NCI-H345 (cell line): ENCODE measurements around the gene UBXN1.

Experiments
- DNase-seq: peaks from one replicate; lab custom pipeline; 2025; lab: John Stamatoyannopoulos, UW

UBXN1 gene, protein sequence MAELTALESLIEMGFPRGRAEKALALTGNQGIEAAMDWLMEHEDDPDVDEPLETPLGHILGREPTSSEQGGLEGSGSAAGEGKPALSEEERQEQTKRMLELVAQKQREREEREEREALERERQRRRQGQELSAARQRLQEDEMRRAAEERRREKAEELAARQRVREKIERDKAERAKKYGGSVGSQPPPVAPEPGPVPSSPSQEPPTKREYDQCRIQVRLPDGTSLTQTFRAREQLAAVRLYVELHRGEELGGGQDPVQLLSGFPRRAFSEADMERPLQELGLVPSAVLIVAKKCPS

DNA sequence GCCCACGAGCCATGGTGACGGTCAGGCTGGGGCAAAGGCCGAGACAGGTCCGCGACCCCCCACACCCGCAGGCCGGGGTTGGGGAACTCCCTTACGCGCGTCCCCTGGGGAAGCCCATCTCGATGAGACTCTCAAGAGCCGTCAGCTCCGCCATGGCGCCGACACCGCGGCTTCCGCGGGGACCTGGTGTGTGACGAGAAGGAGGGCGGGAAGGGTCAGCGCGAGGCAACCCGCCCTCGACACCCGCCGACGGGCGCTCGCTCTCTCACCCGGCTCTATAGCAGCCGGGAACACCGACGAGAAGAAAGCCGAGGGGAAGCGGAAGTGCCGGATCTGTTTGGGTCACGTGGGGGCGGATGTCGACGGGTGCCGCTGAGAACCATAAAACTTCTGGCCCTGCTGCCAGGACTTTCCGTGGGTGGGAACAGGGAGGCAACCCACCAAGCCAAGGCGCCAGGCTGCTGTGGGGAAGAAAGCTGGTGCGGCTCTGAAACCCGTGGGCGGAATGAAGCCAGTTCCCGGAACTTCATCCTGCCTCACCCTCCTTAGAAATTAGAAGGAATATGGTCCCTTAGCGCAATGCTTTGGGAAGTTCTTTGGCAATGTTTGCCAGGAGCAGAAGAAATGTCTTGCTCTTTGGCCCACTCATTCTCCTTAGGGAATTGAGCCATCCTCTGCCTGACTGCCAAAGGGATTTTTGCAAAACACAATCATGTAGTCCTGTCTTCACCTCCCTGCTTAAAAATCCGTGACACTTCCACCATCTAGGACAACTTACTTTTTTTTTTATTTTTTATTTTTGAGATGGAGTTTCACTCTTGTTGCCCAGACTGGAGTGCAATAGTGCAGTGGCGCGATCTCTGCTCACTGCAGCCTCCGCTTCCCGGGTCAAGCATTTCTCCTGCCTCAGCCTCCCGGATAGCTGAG is at the start of gene UBXN1:
UBXN1 (minus strand) TSS at position 304 of the 927 bp plus-strand sequence; CDS start at position 154, 150 bp downstream.
- DNase-seq: peak; percentile 89

DNA sequence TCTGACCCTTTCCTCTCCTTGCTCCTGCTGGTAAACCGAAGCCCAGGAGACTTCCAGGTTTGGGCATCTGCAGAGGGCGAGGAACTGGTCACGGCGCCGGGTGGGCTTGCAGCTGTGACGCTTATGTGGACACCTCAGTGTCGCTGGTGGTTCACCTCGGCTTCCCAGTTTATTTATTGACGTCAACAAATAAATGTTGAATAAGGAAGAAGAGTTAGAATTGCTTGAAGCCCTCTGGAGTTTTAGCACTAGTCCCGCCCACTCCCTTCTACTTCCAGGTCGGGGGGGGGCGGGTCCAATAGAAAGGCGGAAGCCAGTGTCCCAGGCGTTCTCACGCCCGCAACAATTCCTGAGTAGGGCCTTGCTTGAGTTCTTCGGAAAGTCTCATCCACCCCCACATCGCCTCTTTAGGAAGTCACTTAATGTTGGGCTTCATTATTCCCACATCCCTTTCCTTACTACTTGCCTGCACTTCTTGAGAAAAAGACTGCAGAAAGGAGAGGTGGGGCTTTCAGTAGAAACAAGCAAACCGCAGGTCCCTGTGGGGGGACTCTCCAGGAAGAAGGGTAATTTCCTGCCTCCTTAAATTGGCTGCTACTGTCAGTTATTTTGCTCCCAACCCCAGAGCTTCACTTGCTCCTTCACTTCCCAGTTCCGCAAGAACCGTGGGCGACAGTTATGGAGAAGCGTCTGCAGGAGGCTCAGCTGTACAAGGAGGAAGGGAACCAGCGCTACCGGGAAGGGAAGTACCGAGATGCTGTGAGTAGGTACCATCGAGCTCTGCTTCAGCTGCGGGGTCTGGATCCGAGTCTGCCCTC is 49.5 kb upstream of the UBXN1 start, which contains the start of gene TTC9C:
TTC9C (plus strand) TSS at position 316 of the 818 bp plus-strand sequence; CDS start at position 679, 363 bp downstream.
- DNase-seq: peak; percentile 88

DNA sequence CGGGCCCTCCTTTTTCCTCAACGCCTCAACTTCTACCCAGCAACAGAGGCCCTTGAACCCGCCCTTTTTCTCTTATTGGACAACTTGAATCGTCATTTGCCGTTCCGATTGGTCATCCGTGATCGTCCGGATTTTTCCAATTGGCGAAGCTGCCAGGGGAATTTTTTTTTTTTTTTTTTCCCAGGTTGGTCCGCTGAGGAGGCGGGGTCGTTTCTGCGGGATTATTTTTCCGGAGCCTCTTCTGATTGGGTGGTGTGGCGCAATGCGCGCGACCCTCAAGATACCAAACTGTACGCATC is 48.9 kb upstream of the UBXN1 start:
- peak; percentile 99 for DNase-seq

DNA sequence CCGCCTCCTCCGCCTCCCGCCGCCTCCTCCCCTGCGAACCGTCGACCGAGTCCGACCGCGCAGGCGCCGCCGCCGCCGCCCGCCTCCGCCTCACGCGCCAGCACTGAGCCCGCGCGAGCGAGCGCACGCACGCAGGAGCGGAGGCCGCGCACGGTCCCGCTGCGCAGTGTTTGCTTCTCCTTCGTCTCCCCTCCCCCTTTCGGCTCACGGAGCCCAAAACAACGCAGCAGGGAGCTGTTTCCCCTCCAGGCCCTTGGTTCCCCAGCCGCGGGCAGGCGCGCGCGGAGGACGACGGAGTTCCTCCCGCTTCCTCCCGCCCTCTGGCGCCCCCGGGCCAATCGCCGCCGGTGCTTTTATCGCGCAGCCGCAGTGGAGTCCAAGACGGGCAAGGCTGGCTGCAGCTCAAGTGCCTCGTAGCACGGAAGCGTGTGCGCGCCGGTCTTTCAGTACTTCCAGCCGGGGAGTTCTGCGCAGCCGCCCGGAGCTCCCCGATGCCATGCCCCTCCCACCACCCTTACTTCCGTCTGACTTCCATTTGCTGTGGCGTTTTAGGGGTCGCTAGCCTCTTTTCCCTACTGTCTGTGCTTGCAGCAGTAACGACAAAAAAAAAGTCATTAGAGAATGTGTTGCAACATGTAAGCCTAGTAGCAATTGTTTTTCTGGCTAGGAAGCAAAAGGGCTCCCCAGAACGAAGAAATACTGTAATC is 48.4 kb upstream of the UBXN1 start, which contains the start of gene HNRNPUL2:
HNRNPUL2 (minus strand) TSS at position 293 of the 707 bp plus-strand sequence. CDS start 301 bp downstream, outside the sequence.
- DNase-seq: peak; percentile 100

DNA sequence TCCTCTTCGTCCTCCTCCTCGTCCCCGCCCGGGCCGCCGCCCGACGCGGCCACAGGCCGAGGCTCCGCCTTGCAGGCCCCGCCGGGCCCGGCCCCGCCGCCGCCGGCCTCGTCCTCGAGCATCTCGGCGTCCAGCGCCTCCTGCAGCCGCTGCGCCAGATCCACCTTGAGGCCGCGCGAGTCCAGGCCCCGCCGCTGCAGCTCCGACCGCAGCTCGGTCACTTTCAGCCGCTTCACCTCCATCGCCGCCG is 48.0 kb upstream of the UBXN1 start:
- DNase-seq: no peak

DNA sequence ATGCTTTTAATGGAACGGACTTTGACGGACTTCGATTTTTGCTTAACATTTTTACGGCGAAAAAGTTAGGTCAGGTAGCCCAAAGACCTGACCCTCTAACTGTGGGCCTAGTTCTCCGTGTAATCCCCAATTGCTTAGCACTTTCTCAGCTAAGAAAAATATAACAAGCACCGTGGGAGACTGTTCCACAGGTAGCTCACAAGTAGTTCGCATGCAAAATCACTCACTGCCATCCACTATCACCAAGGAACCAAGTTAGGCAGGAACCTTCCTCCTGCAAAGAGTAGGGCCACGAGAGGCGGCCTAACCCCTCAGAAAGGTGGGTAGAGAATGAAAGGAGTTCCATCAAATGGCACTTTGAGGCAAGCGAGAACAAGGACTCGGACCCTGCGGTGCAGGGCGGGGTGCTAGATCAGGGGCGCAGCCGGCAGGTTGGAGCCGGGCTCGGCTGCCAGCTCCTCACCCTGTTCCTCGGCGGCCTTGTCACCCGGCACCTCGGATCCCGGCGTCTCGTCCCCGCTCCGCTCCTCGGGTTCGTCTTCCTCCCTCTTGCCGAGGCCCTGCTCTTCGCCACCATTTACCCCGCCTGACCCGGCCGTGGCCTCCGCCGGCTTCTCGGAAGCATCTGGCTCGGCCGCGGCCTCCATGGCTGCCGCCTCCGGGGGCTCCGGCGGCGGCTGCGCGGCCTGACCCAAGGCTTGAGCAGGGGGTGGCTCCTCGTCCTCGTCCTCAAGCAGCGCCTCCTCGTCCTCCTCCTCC is 47.5 kb upstream of the UBXN1 start:
- DNase-seq: no peak

DNA sequence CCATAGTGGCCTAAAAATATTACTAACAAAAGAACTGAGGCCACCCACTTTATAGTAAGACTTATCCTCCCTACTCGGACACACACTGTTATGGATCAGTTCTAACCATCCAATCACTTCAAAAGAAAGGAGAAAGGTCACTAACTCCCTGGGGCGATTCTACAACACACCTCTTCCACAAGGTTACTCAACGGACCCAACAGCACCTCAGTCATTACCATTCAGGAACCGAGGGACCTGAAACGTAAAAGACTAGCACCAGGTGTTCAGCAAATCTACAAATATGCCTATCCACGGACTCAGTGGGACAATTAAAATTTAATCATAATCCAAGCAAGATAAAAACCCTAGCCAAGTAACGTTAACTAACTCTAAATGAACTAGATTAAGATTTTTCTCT is 46.8 kb upstream of the UBXN1 start:
- DNase-seq: no peak

DNA sequence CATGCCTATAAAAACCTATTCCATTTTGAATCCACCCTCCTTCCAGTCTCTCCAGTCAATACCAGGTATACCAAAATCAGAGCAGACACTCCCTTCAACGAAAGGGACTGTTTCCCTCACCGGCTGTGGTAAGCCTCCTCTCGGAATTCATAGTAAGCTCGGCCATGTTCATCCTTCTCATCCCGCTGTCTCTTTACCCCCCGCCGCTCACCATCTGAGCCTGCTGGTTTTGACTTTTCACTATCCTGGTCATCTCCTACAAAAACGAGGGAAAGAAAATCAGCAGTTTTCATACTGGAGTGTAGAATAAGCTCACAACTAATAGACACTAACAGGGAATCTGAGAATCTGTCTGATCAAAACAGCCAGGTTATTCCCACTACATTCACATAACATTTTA is 45.3 kb upstream of the UBXN1 start:
- no peak for DNase-seq

DNA sequence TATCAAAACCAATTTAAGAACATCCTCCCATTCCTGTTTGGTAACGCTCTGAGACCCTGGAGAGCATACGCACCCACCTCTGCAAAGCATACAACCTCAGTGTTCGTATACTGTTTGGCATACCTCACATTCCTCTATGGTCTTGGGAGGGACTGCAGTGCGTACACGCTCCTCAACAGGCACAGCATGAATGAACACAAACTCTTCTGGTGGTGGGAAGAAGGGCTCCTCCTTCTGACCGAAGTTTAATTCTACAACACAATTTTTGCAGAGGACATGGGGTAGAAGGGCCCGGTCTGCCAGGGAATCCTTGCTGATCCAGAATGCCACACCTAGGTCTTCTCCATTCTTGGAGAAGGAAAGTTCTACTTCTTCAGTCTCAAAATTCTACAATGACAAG is 43.1 kb upstream of the UBXN1 start:
- DNase-seq: no peak

DNA sequence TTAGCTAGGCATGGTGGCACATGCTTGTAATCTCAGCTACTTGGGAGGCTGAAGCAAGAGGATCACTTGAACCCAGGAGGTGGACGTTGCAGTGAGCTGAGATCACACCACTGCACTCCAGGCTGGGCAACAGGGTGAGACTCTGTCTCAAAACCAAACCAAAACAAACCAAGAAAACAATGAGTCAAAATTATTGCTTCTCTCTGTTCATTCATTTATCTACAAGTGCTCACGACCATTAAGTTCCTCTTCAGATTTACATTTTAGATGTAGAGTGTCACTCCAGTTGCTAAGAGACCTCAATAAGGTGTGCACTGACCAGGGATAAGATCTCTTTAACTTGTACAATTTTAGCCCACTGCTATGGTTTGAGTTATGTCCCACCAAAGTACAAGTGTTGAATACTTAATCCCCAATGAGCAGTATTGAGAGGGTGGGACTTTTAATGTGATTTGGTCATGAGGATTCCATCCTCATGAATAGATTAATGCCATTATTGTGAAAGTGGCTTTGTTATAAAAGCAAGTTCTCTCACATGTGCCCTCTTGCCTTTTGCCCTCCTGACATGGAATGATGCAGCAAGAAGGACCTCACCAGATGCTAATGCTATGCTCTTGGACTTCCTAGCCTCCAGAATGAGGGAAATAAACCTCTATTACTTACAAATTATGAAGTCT is 40.6 kb upstream of the UBXN1 start:
- DNase-seq: no peak

DNA sequence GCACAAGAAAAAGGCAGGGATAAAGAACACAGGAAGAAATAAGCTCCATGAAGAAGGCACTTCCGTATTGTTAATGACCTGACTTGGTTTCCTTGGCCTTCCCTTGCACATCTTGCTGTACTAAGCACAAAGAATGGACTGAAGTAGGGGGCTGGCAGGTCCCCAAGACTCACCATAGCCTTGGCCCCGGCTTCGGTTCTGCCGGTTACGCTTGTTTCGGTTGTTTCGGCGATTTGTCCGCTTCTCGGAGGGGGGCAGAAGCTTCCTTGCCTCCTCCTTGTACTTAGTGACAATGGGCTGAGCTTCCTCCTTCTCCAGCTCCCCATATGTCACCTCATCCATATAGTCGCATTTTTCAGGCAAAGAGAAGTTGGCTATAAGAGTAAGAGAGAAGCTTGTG is 37.9 kb upstream of the UBXN1 start:
- DNase-seq: no peak

DNA sequence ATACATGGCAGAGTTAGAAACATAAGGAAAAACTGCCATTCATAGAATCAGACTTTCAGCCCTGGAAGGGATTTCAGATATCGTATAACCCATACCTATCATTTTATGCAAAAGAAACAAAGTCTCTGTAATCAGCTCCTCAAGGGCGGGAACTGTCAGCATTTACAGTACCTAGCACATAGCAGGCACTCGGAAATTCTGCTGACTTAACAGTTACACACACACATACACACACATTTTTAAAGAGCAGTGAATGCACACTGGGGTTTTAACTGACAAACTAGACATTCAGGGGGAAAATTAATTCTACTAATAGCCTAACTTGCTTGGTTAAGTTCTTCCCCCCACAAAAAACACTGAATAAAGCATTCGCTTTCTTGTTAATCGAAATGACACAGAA is 37.3 kb upstream of the UBXN1 start:
- DNase-seq: no peak

DNA sequence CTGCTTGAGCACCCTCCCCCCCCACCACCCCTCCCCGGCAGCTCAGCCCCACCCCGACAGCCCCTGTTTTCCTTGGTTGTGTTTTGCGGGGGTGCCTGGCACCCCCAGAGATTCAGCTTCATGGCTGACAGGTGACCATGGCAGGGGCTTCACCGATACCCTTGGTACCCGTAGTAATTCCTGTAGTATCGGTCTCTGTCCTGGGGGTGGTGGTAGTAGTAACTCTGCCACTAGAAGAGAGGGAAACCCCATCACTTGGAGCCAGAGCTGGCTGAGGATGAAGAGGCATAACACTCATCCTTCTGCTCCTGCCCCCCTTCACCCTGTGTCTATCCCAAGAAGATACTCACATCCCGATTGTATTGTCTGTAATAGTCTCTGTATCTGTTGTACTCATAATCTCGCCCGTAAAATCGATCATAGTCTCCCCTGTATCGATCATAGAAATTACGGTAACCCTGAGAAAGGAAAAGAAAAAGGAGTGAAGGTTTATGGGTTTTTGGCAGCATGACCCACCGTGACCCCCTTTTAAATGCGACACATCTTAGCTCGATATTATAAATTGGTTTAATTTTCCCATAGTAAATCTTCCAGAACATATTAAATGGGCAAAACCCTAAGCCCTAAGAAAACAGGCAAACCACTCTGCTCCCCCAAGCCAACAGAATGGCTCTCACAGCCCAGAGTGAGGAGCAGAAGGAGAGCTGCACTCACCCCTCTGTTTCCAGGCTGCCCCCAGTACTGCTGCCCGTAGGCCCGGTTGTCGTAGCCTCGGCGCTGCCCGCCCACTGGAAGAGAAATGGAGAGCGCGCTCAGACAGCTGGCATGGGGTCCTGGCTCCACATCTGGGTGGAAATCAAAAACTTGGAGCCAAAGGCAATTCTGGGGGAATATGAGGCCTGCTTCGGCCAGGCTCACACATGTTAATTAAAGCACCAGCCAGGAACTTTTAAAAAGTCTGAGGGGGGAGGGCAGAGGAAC is 36.6 kb upstream of the UBXN1 start:
- no peak for DNase-seq

DNA sequence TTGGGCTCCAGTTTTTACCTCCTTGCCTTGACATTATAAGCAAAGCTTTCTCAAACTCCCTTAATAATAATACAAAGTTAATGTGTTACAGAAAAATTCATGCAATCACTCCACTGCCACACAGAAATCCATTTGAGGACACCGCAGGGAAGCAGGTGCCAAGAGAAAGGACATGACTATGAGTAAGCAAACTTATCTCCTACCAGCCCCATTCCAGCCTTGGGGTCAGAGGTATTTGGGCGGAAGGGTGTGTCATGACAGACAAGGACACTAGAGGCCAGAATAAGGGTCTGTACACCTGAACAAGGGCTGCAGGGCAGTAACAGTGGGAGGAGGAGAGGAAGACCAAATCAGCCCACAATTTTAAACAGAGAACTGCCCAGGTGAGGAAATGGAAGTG is 34.5 kb upstream of the UBXN1 start:
- no peak for DNase-seq

DNA sequence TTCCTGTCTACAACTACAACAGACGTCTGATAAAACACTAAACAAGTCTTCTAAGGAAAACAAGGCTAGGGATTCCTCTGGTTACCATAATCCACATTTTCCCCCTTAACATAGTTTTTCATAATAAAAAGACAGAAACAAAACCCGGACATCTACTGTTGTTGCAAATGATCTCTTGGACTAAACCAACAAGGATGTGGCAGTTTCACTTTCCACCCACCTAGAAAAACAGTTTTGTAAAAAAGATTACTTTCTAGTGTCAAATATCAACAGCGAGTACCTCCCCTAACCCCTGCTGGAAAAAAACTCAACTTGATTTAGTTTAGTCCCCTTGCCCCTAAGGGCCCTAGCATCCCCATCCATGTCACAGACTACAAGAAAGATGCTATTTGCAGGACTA is 34.0 kb upstream of the UBXN1 start:
- DNase-seq: no peak

DNA sequence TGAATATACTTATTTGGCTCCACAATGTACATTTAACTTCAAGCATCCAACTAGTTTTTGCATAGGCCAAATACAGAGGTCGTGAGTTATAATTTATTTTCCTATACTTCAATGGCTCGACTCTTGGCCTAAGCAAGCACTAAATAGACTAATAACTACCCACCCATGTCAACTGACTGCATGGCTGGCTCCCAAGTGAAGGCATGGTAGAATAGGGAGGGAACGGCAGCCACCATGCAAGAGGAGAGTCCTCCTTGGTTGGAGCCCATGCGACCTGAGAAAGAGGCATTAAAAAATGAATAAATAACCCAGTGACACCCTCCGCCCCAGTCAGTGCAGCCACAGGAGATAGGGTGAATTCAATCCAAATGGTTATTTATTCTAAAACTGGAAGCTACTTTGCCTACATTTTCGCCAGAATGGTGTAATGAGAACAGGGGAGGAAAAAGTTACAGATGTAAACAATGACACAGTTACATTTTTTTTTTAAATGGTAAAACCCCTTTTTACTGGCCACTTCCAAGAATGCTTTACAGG is 33.5 kb upstream of the UBXN1 start:
- DNase-seq: no peak

DNA sequence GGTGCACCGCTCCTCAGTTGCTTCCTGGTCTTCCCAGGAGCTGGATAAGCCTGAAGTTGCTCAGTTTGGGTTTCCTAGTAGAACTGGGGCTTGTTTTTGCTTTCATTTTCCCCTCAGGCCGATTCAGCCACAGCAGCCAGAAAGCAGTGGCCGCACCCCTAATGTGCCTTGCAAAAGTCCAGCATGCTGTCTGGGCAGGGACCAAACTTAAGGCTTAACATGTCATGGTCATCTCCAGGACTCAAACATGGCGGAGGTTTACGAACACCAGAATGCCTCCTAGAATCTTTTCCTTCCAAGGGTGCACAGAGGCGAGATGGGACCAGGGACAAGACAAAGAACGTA is 31.1 kb upstream of the UBXN1 start:
- DNase-seq: no peak

DNA sequence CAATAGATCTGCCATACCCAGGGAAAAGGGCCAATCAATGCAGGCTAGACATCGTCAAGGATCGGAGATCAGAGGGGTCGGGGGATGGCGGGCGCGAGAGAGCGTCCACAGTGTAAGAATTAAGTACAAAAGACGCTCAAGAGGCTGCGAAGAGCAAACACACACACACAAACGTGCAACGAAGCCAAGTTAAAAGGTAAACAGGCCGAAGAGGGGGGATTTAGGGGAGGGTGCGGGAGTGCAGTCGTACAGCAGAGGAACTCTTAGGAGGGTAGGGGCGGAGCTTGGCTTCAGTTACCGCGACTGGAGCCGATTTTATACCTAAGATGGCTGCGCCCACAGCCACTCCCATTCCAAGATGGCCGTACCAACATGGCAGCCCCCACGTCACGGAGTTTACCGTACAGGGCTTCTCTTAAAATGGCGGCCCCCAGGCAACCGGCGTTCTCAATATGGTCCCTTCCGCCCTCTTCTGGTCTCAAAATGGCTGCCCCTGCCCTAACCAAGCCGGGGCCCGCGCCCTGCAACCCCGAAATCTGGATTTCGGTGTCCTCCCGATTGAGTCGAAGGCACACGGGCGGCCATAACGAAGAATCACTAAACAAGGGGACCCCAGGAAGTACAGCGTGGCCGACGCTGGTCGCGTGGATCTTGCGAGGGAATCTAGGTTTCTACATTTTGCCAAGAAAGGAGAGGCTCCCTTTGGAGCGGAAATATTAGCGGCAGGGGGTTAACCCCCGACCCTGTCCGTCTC is 30.6 kb upstream of the UBXN1 start:
- peak; percentile 99 for DNase-seq

DNA sequence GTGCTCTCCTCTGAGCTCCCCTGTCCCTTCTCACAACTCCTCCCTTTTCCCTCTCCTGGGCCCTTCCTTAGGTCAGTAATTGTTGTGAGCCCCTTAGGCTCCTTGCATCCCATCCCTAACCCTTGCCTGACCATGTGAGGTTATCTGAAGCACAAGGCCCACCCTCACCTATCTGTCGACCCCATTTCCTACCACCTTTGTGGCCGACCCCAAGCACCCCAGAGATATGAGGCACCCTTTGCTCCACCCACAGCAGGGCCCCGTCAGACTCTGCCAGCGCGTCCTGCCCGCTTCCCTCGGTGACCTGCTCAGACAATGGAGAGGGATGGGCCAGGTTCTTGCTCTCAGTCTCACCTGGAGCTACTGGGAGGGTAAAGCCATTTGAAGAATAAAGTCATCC is 29.9 kb upstream of the UBXN1 start:
- peak; percentile 70 for DNase-seq
